Effector memory CD4-positive, alpha-beta T cell (primary cell): ENCODE measurements around the gene SLC6A11.

Experiments used
- DNase-seq, 3 donors: peaks; one replicate each; pipeline ENCODE4 v3.0.0-alpha.2; 2020
- H3K27ac ChIP-seq: 2 replicates; pipeline ENCODE4 v1.7.0; 2013; ENCODE audit warnings: mild to moderate bottlenecking, low read length, moderate library complexity; ENCODE audit not compliant: insufficient read depth, poor library complexity, severe bottlenecking
- H3K27me3 ChIP-seq: replicated peaks from 2 replicates; pipeline ENCODE4 v1.7.0; 2013; ENCODE audit warnings: mild to moderate bottlenecking, low read length; ENCODE audit not compliant: insufficient read depth, control insufficient read depth, poor library complexity, severe bottlenecking
- H3K36me3 ChIP-seq: 2 replicates; pipeline ENCODE4 v1.7.0; 2013; ENCODE audit warnings: mild to moderate bottlenecking, low read length, moderate library complexity; ENCODE audit not compliant: control insufficient read depth, insufficient read depth
- H3K4me1 ChIP-seq: 2 replicates; pipeline ENCODE4 v1.7.0; 2013; ENCODE audit warnings: low read length, mild to moderate bottlenecking; ENCODE audit not compliant: control insufficient read depth, insufficient read depth, poor library complexity, severe bottlenecking
- H3K4me3 ChIP-seq: 2 replicates; pipeline ENCODE4 v1.7.0; 2013; ENCODE audit warnings: low read length, low read depth, mild to moderate bottlenecking; ENCODE audit not compliant: insufficient read depth, poor library complexity, severe bottlenecking
- H3K9me3 ChIP-seq: 2 replicates; pipeline ENCODE4 v1.7.0; 2013; ENCODE audit warnings: mild to moderate bottlenecking, low read length, moderate library complexity; ENCODE audit not compliant: control insufficient read depth

SLC6A11 gene

GRCh38 chr3:10882851-10883250, 66.8 kb downstream of the SLC6A11 start:
- no peaks in the 10 kb centered on the region for H3K36me3 ChIP-seq
- no peak overlapping the region for H3K4me3 ChIP-seq
- no peaks in the 10 kb centered on the region for H3K4me1 ChIP-seq
- H3K27ac ChIP-seq: no peak overlapping the region
- no peaks in the 10 kb centered on the region for H3K27me3 ChIP-seq
- DNase-seq: no peak
- no peaks in the 10 kb centered on the region for H3K9me3 ChIP-seq

DNA sequence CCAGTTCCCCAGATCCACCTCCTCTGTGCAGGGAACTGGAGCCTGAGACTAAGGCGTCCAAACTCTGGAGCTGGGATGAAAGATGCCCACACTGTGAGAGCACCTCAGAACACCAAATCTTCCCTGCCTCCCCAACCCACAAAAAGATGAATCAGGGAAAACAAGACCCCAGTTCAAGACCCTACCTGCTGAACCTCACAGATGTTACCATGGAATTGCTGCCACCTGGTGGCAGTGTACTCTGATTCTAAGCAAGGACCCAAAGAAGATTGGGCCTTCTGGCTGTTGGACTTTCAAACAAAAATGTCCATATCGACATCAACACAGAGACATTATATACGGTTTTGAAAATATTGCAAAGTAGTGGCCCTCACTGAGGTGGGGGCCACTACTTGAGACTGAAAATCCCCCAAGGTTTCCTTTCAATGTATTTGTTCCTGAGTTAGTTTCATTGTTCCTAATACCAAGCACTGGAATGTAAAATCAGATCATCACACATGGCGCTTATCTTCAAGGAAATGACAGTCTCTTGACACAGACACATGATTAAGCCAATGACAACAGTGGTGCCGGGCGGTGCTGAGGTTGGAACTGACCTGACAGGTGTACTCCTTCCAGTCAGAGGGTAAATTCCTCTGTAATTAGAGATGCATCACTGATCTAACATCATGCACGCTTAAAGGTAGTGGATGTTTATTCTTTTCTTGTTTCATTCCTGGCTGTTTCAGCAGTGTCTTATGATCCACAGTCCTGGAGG, 67.6 kb downstream of the SLC6A11 start:
- no peak overlapping the region for H3K27ac ChIP-seq
- H3K4me1 ChIP-seq: no peaks in the 10 kb centered on the region
- no peaks in the 10 kb centered on the region for H3K27me3 ChIP-seq
- H3K36me3 ChIP-seq: no peaks in the 10 kb centered on the region
- no peak for DNase-seq
- no peaks in the 10 kb centered on the region for H3K9me3 ChIP-seq
- H3K4me3 ChIP-seq: no peak overlapping the region

GRCh38 chr3:10887015-10887414, 71.0 kb downstream of the SLC6A11 start:
- no peak for DNase-seq
- no peaks in the 10 kb centered on the region for H3K4me1 ChIP-seq
- H3K9me3 ChIP-seq: no peaks in the 10 kb centered on the region
- no peak overlapping the region for H3K27ac ChIP-seq
- H3K27me3 ChIP-seq: no peaks in the 10 kb centered on the region
- H3K36me3 ChIP-seq: no peaks in the 10 kb centered on the region
- no peak overlapping the region for H3K4me3 ChIP-seq

DNA sequence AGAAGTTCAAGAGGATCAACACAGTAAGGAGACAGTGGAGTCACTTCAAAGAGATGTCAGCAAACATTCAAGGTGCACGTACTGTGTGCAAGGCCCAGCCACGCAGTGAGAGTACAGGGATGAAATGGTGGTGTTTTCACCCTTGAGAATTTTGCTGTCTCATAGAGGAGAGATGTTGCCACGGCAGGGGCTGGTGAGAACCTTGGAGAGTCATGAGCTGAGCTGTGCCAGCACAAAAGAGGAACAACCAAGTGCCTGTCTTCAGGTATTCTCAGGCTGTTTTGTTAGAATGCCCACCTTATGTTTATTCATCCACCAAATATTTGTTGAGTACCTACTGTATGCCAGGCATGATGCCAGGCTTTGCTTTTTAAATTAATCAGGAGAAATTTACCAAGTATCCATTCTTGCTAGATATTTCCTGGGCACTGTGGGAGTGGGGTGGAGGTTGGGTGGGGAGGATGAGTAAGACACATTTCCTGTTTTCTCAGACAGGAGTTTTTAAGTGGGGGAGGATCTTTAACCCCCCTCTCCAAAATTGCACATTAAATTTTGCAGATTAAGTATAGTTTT, 72.6 kb downstream of the SLC6A11 start:
- DNase-seq: no peak
- no peaks in the 10 kb centered on the region for H3K9me3 ChIP-seq
- no peaks in the 10 kb centered on the region for H3K4me1 ChIP-seq
- no peaks in the 10 kb centered on the region for H3K27me3 ChIP-seq
- H3K4me3 ChIP-seq: no peak overlapping the region
- no peak overlapping the region for H3K27ac ChIP-seq
- H3K36me3 ChIP-seq: no peaks in the 10 kb centered on the region

- H3K27ac ChIP-seq: no peak overlapping the region
- H3K4me3 ChIP-seq: no peak overlapping the region
- DNase-seq: no peak
Observed at GRCh38 chr3:10889206-10889960, 73.4 kb downstream of the SLC6A11 start.

DNA sequence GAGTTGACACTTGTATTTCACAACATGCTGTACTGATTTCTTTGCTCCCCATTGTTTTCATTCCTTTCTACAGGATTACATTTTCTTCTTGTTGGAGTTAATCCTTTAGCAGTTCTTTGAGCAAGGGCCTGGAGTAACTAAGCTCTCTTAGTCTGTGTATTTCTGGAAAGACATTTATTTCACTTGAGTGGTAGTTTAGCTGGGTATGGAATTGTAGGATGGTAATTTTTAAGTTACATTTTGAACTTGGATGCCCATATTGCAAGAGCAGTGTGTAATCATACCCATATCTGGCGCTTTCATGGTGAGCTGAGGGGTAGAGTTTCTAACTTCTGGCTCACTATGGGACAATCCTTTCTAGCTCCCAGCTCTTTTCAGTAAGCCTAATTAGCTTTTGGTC, 74.6 kb downstream of the SLC6A11 start:
- Histone ChIP-seq H3K4me1 (no peaks in the 10 kb centered on the region), H3K4me3 (no peak overlapping the region), H3K27me3 (no peaks in the 10 kb centered on the region), H3K36me3 (no peaks in the 10 kb centered on the region), H3K9me3 (no peaks in the 10 kb centered on the region), H3K27ac (no peak overlapping the region)
- no peak for DNase-seq

More at GRCh38 chr3:10889206-10889960, 73.4 kb downstream of the SLC6A11 start:
- Histone ChIP-seq H3K36me3 (no peaks in the 10 kb centered on the region), H3K4me1 (no peaks in the 10 kb centered on the region), H3K27me3 (no peaks in the 10 kb centered on the region), H3K9me3 (no peaks in the 10 kb centered on the region)

GRCh38 chr3:10892622-10893021, 76.6 kb downstream of the SLC6A11 start:
- Histone ChIP-seq H3K36me3 (no peaks in the 10 kb centered on the region), H3K4me3 (no peak overlapping the region), H3K27ac (no peak overlapping the region), H3K27me3 (no peaks in the 10 kb centered on the region), H3K4me1 (no peaks in the 10 kb centered on the region), H3K9me3 (no peaks in the 10 kb centered on the region)
- DNase-seq: no peak

- Histone ChIP-seq H3K4me1 (no peaks in the 10 kb centered on the region), H3K36me3 (no peaks in the 10 kb centered on the region), H3K27ac (no peak overlapping the region), H3K27me3 (no peaks in the 10 kb centered on the region), H3K4me3 (no peak overlapping the region), H3K9me3 (no peaks in the 10 kb centered on the region)
- DNase-seq: no peak
Observed at GRCh38 chr3:10901296-10901945, 85.4 kb downstream of the SLC6A11 start.

GRCh38 chr3:10907262-10907661, 91.2 kb downstream of the SLC6A11 start:
- DNase-seq: no peak
- Histone ChIP-seq H3K4me1 (no peaks in the 10 kb centered on the region), H3K27me3 (peaks cover 3% of the 10 kb centered on the region), H3K4me3 (no peak overlapping the region), H3K36me3 (no peaks in the 10 kb centered on the region), H3K27ac (no peak overlapping the region), H3K9me3 (no peaks in the 10 kb centered on the region)
